ENCODE data around the gene CPO. TPM values are rescaled to one million over a fixed set of nuclear protein-coding genes. Genes with fewer than 3 reads are reported as not detected.

CPO gene
- total RNA-seq, 4 donors from 2014 or later = 0.39 to 2.2 (median 0.63) TPM; not detected in 1

DNA sequence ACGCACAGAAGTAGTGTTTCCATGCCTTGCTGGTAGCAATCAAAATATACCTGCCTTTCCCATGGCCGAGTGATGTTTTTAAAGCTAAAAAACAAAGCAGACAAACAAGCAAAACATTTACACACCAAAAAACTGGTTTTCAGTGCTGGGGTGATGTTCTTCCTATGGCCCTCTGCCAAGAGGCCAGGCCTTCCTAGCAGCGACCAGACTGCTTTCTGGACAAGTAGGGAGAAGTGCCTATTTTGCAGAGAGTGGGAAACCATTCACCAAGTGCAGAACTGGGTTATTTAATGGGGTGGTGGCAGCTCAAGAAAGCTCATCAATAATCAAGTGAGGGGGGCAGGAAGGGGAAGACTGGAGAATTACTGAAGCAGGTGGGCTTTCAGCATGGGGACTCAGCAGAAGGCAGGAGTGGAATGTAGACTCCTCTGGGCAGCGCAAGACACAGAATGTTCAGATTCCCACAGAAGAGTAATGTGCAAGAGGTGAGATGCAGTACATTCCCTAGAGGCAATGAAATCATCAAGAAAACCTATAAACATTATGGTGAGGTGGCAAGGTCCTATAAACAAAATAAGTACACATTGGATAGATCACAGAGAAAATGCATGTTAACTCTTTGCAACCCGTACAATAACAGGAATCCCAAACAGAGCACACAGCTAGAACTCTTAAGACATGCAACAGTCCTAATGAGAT, 44.0 kb downstream of the CPO start:
- peaks cover 3 to 28% (median 13%) of the 10 kb centered on the region in 4 donors for H3K4me1 ChIP-seq
- WGBS, 2 donors = 57 to 58% methylated on average over 5 of the region's 5 CpGs

DNA sequence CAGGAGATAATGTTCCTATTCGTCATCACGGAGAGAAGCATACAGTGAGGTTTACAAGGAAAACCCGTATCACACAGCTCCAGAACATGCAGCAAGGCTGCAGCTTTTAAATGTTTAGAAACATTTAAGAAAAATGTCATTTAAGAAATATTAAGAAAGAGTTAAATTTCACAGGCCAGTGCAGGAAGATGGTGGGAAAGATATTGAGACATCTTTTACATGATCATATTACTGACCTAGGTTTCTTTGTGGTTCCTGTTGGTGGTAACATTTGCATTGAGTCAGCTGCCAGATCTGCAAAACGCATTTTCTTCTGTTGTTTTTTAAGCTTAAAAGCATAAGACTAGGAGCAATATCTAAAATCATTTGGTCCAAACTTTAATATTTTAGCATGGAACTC, 44.9 kb downstream of the CPO start:
- DNase-seq (ENCODE audit: low spot score in 2 of 2) = no peak
- Histone ChIP-seq H3K4me1 (peaks cover 3 to 28% (median 13%) of the 10 kb centered on the region in 4 donors), H3K9me3 (no peaks in the 10 kb centered on the region), H3K27ac (no peak overlapping the region), H3K27me3 (no peaks in the 10 kb centered on the region), H3K4me3 (no peak overlapping the region), H3K36me3 (no peaks in the 10 kb centered on the region)
- 79% methylated on average over 4 of the region's 4 CpGs for WGBS, 2 donors
- no peak for TF ChIP-seq EP300 (IDR thresholded peaks at IDR 0.05)
- no peak for TF ChIP-seq POLR2A (IDR thresholded peaks at IDR 0.05)
- TF ChIP-seq, protein P1, sequence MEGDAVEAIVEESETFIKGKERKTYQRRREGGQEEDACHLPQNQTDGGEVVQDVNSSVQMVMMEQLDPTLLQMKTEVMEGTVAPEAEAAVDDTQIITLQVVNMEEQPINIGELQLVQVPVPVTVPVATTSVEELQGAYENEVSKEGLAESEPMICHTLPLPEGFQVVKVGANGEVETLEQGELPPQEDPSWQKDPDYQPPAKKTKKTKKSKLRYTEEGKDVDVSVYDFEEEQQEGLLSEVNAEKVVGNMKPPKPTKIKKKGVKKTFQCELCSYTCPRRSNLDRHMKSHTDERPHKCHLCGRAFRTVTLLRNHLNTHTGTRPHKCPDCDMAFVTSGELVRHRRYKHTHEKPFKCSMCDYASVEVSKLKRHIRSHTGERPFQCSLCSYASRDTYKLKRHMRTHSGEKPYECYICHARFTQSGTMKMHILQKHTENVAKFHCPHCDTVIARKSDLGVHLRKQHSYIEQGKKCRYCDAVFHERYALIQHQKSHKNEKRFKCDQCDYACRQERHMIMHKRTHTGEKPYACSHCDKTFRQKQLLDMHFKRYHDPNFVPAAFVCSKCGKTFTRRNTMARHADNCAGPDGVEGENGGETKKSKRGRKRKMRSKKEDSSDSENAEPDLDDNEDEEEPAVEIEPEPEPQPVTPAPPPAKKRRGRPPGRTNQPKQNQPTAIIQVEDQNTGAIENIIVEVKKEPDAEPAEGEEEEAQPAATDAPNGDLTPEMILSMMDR (IDR thresholded peaks at IDR 0.05) = no peak

More for the DNA sequence above, 44.0 kb downstream of the CPO start:
- TF ChIP-seq, protein P1 (IDR thresholded peaks at IDR 0.05) = no peak
- TF ChIP-seq POLR2A (IDR thresholded peaks at IDR 0.05) (no peak), EP300 (IDR thresholded peaks at IDR 0.05) (no peak)
- DNase-seq (ENCODE audit: low spot score in 2 of 2) = no peak
- Histone ChIP-seq H3K27ac (peak overlapping the region in 2 of 4 donors; percentile 6 to 45), H3K27me3 (no peaks in the 10 kb centered on the region), H3K36me3 (no peaks in the 10 kb centered on the region), H3K9me3 (no peaks in the 10 kb centered on the region), H3K4me3 (no peak overlapping the region)

DNA sequence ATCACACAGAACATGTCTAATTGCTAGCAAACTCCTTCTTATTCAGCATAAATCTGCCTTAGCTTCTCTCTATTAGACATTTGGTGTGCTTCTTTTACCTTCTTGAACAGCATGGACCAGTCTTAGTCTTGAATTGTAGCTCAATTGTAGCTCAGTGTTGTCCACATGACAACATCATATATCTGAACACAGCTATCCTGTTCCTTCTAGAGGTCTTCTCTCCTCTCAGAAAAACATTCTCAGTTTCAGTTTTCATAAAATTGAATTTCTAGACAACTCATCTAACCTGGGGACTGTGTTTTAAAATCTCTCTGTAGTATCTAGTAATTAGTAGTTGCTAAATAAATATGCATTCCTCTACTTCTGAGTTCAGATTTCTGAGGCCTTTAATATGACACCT, 47.6 kb downstream of the CPO start:
- H3K4me3 ChIP-seq = no peak overlapping the region
- no peak overlapping the region for H3K27ac ChIP-seq
- no peaks in the 10 kb centered on the region for H3K36me3 ChIP-seq
- TF ChIP-seq, protein P1 (IDR thresholded peaks at IDR 0.05) = no peak
- TF ChIP-seq POLR2A (IDR thresholded peaks at IDR 0.05) (no peak), EP300 (IDR thresholded peaks at IDR 0.05) (no peak)
- no peak for DNase-seq (ENCODE audit: low spot score in 2 of 2)
- no peaks in the 10 kb centered on the region for H3K27me3 ChIP-seq
- peaks cover 2 to 27% (median 11%) of the 10 kb centered on the region in 4 donors for H3K4me1 ChIP-seq
- no peaks in the 10 kb centered on the region for H3K9me3 ChIP-seq

DNA sequence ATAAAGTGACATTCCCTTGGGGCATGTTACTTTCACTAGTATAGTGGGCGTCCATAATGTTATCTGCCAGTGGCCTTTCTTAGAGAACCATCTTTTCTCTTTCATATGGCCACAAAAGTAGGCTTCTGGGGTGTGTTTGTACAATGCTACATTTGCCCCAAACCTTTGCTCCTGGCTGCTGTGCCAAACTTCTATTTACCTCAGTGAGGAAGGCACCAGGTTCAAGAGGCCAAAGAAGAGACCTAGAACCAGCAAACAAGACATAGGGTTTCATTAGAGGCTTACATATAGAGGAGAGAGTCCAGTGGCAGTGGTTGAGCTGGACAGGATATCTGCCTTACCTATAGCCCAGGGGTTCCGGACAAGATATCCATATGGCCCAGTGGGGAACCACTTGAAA, 48.5 kb downstream of the CPO start:
- TF ChIP-seq, protein P1 (IDR thresholded peaks at IDR 0.05) = no peak
- TF ChIP-seq EP300 (IDR thresholded peaks at IDR 0.05) = no peak
- TF ChIP-seq POLR2A (IDR thresholded peaks at IDR 0.05) = no peak
- no peak for DNase-seq (ENCODE audit: low spot score in 2 of 2)
- Histone ChIP-seq H3K36me3 (no peaks in the 10 kb centered on the region), H3K27me3 (no peaks in the 10 kb centered on the region), H3K4me1 (peaks cover 0 to 19% (median 5%) of the 10 kb centered on the region in 4 donors), H3K27ac (no peak overlapping the region), H3K4me3 (no peak overlapping the region), H3K9me3 (no peaks in the 10 kb centered on the region)
- WGBS, 2 donors = 93 to 94% methylated on average over 2 of the region's 2 CpGs

DNA sequence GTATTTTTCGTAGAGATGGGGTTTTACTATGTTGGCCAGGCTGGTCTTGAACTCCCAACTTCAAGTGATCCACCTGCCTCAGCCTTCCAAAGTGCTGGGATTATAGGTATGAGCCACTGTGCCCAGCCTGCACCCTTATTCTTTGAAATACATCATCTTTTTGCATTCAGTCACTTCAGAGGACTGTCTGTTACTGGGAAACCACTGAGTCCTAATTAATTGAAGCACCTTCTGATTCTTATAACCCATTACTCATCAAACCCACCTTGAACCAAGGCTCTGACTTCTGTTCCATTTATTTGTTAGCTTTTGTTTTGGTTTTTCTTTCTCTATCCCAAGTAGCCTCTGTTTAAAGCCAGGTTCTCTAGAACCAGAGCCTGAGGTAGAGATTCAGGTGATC, 49.6 kb downstream of the CPO start:
- TF ChIP-seq POLR2A (IDR thresholded peaks at IDR 0.05) (no peak), EP300 (IDR thresholded peaks at IDR 0.05) (no peak)
- TF ChIP-seq, protein P1 (IDR thresholded peaks at IDR 0.05) = no peak
- Histone ChIP-seq H3K36me3 (no peaks in the 10 kb centered on the region), H3K27ac (no peak overlapping the region), H3K4me1 (peaks cover 0 to 8% (median 0%) of the 10 kb centered on the region in 4 donors), H3K4me3 (no peak overlapping the region), H3K27me3 (no peaks in the 10 kb centered on the region), H3K9me3 (no peaks in the 10 kb centered on the region)
- WGBS, 2 donors = 82 to 100% methylated on average over 1 of the region's 1 CpG
- DNase-seq (ENCODE audit: low spot score in 2 of 2) = no peak

Data from tibial nerve (tissue), 4 donors.